Endothelial cell of umbilical vein (primary cell): ENCODE data around the gene ANKEF1. TPM values are rescaled to one million over a fixed set of nuclear protein-coding genes. Genes with fewer than 3 reads are reported as not detected.

Experiments used
- BruUV-seq: library from RNA; stranded (reverse); fragments of 400-500 nt; replicated peaks from 2 replicates; lab custom pipeline; 2021; lab: Mats Ljungman, UMichigan
- CTCF ChIA-PET: fragments of 300-600, 350-600 bp; sonication (Branson Sonifier 250); formaldehyde crosslinking; loops from one replicate; lab custom pipeline; 2021; ENCODE audit warnings: antibody characterized with exemption, inconsistent platforms; lab: Charles Lee
- POLR2A ChIA-PET: fragments of 300-600, 350-600 bp; sonication (Branson Sonifier 250); formaldehyde crosslinking; loops from one replicate; lab custom pipeline; 2021; ENCODE audit warnings: antibody characterized with exemption, inconsistent platforms; lab: Charles Lee
- DNase-seq: peaks from one replicate; pipeline ENCODE4 v3.0.0-alpha.2; 2011; ENCODE audit warnings: low read depth, low spot score
- FAIRE-seq: peaks from 2 replicates; lab custom pipeline; 2011; peaks lifted over from hg19 to GRCh38; lab: Jason Lieb, UNC
- H2AFZ ChIP-seq: 2 replicates; pipeline ENCODE4 v1.6.0; 2012; ENCODE audit warnings: low read depth, low read length, control low read depth, inconsistent platforms
- H3K27ac ChIP-seq: 2 replicates; pipeline ENCODE4 v1.5.1; 2011; ENCODE audit warnings: low read depth, mild to moderate bottlenecking, control low read depth, low read length, moderate library complexity; ENCODE audit not compliant: insufficient read depth
- H3K27me3 ChIP-seq, 2 experiments: 2 replicates each; pipeline versions ENCODE4 v1.6.0 to v1.6.1; 2011; ENCODE audit warnings: low read length in 2 of 2, mixed read lengths in 1 of 2; ENCODE audit not compliant: control insufficient read depth in 2 of 2, insufficient read depth in 2 of 2
- H3K36me3 ChIP-seq, 2 experiments: 2 replicates in 1 of 2; 3 replicates in 1 of 2; pipeline ENCODE4 v1.5.1; 2011; ENCODE audit warnings: low read length in 2 of 2, mild to moderate bottlenecking in 1 of 2, moderate library complexity in 1 of 2; ENCODE audit not compliant: control insufficient read depth in 2 of 2, insufficient read depth in 2 of 2; ENCODE audit errors: extremely low read depth in 1 of 2
- H3K4me1 ChIP-seq: 3 replicates; pipeline ENCODE4 v1.5.1; 2011; ENCODE audit warnings: mild to moderate bottlenecking, low read length; ENCODE audit not compliant: control insufficient read depth, insufficient read depth; ENCODE audit errors: extremely low read depth
- H3K4me2 ChIP-seq: 2 replicates; pipeline ENCODE4 v1.6.1; 2011; ENCODE audit warnings: low read length, control low read depth, mixed read lengths; ENCODE audit not compliant: insufficient read depth
- H3K4me3 ChIP-seq, 3 experiments: fragments of 200-600 bp in 1 of 3; sonication (generic), shearing (Covaris generic) in 1 of 3; replicated peaks in 1 of 3; 2 replicates each; pipeline ENCODE4 v1.5.1; 2011 to 2016; ENCODE audit warnings: control low read depth in 3 of 3, low read length in 3 of 3, mild to moderate bottlenecking in 2 of 3, inconsistent platforms in 1 of 3, low read depth in 1 of 3, moderate library complexity in 1 of 3; ENCODE audit not compliant: insufficient read depth in 1 of 3
- H3K79me2 ChIP-seq: 2 replicates; pipeline ENCODE4 v1.6.0; 2012; ENCODE audit warnings: low read length, inconsistent platforms; ENCODE audit not compliant: control insufficient read depth, insufficient read depth
- H3K9ac ChIP-seq: replicated peaks from 2 replicates; pipeline ENCODE3; 2011; ENCODE audit warnings: low read length, control low read depth; ENCODE audit not compliant: insufficient read depth; ENCODE audit errors: extremely low read depth
- H3K9me1 ChIP-seq: replicated peaks from 3 replicates; pipeline ENCODE4 v1.6.0; 2011; ENCODE audit warnings: mild to moderate bottlenecking, low read length; ENCODE audit not compliant: control insufficient read depth, insufficient read depth; ENCODE audit errors: extremely low read depth
- H3K9me3 ChIP-seq: replicated peaks from 2 replicates; pipeline ENCODE4 v1.5.1; 2012; ENCODE audit warnings: low read length, inconsistent platforms; ENCODE audit not compliant: control insufficient read depth, insufficient read depth
- H4K20me1 ChIP-seq: replicated peaks from 2 replicates; pipeline ENCODE3; 2011; ENCODE audit warnings: mild to moderate bottlenecking, low read length; ENCODE audit not compliant: control insufficient read depth, insufficient read depth; ENCODE audit errors: extremely low read depth
- CTCF ChIP-seq, 2 donors: IDR thresholded peaks; 1 replicate in 1 of 2; 2 replicates in 1 of 2; pipeline ENCODE4 v1.5.1; 2011; ENCODE audit warnings: low read length in 2 of 2, mild to moderate bottlenecking in 2 of 2, moderate library complexity in 2 of 2, control low read depth in 1 of 2, inconsistent platforms in 1 of 2, low read depth in 1 of 2; ENCODE audit not compliant: insufficient read depth in 1 of 2; ENCODE audit errors: extremely low read depth in 1 of 2
- EZH2 ChIP-seq: IDR thresholded peaks from 2 replicates; pipeline ENCODE4 v1.6.1; 2012; ENCODE audit warnings: borderline replicate concordance, low read depth, mild to moderate bottlenecking, moderate library complexity, low read length, inconsistent platforms; ENCODE audit not compliant: severe bottlenecking
- FOS ChIP-seq: IDR thresholded peaks from 2 replicates; pipeline ENCODE4 v1.6.1; 2011; ENCODE audit warnings: mild to moderate bottlenecking, low read length, moderate library complexity, borderline replicate concordance; ENCODE audit not compliant: insufficient read depth
- GATA2 ChIP-seq: IDR thresholded peaks from 2 replicates; pipeline ENCODE4 v1.7.0; 2011; ENCODE audit warnings: low read depth, mild to moderate bottlenecking, moderate library complexity, mixed read lengths, low read length; ENCODE audit not compliant: insufficient read length, insufficient read depth
- JUN ChIP-seq: IDR thresholded peaks from 2 replicates; pipeline ENCODE4 v1.6.1; 2011; ENCODE audit warnings: borderline replicate concordance, low read depth; ENCODE audit not compliant: insufficient read length, insufficient read depth
- MYC ChIP-seq: IDR thresholded peaks from one replicate; pipeline ENCODE4 v1.6.1; 2011; ENCODE audit warnings: mild to moderate bottlenecking, low read depth, low read length
- POLR2AphosphoS5 ChIP-seq: IDR thresholded peaks from 2 replicates; pipeline ENCODE4 v1.6.1; 2012; ENCODE audit warnings: low read depth, mild to moderate bottlenecking, control low read depth, low read length, moderate library complexity; ENCODE audit not compliant: insufficient read depth
- dilution Hi-C: fragments of 300-500 bp; cut with MboI; formaldehyde crosslinking; loops from one replicate; pipeline ENCODE4 v1.15.0; 2019; ENCODE audit warnings: low sequenced_read_pairs; ENCODE audit not compliant: extremely low pct_ligation_motif_present
- intact Hi-C: fragments of 100-400 bp; cut with micrococcal nuclease; formaldehyde crosslinking; loops from one replicate; pipeline ENCODE4 v1.10.0; 2022
- polyA plus RNA-seq, 4 experiments: library from polyadenylated mRNA; depleted of rRNA in 3 of 4; stranded (reverse) in 3 of 4; unstranded in 1 of 4; fragments of >200 nt; gene quantifications; 2 replicates each; pipeline versions ENCODE4 v1.2.1 to v1.2.3, GENCODE V29; 2011 to 2012; ENCODE audit warnings: missing spikeins in 1 of 4
- total RNA-seq: library from RNA; stranded (reverse); gene quantifications from 2 replicates; pipeline ENCODE4 v1.2.3, GENCODE V29; 2021
- TF ChIP-seq, protein P1 (sequence below): IDR thresholded peaks from 2 replicates; pipeline ENCODE4 v1.6.1; 2011; ENCODE audit not compliant: insufficient read depth, insufficient read length

The ANKEF1 gene
- total and polyA plus RNA-seq, 2 donors (not counting 3 experiments of a cell fraction or from before 2014, with no cell fraction given): 0.58 to 2.4 TPM

GRCh38 chr20:10014431-10014830 lies 20.4 kb upstream of the ANKEF1 start:
- intact Hi-C loops: no loop called here
- no peaks in the 10 kb centered on the region for H3K9me3 ChIP-seq
- CTCF ChIA-PET: no interaction called here

More at GRCh38 chr20:10014431-10014830, 20.4 kb upstream of the ANKEF1 start:
- H3K4me1 ChIP-seq: no peaks in the 10 kb centered on the region
- no peak overlapping the region for H3K4me2 ChIP-seq
- no peaks in the 10 kb centered on the region for H3K79me2 ChIP-seq
- no peak for TF ChIP-seq CTCF (IDR thresholded peaks at IDR 0.05; ENCODE audit: extremely low read depth in 1 of 2, insufficient read depth in 1 of 2, low read depth in 1 of 2, low read length in 2 of 2)
- TF ChIP-seq GATA2: no peak
- no peak for TF ChIP-seq FOS
- TF ChIP-seq JUN: no peak
- TF ChIP-seq EZH2: no peak
- TF ChIP-seq MYC: no peak
- TF ChIP-seq, protein P1, sequence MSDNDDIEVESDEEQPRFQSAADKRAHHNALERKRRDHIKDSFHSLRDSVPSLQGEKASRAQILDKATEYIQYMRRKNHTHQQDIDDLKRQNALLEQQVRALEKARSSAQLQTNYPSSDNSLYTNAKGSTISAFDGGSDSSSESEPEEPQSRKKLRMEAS: no peak
- no peak for TF ChIP-seq POLR2AphosphoS5
- POLR2A ChIA-PET: no interaction called here
- H3K9ac ChIP-seq: no peak overlapping the region
- FAIRE-seq: no peak
- no peak overlapping the region for H2AFZ ChIP-seq
- H3K9me1 ChIP-seq: no peaks in the 10 kb centered on the region
- no TSS peak for BruUV-seq
- no peak overlapping the region for H3K4me3 ChIP-seq
- dilution Hi-C loops: no loop called here
- no peaks in the 10 kb centered on the region for H4K20me1 ChIP-seq
- H3K27me3 ChIP-seq: no peaks in the 10 kb centered on the region
- DNase-seq: no peak
- no peaks in the 10 kb centered on the region for H3K36me3 ChIP-seq
- no peak overlapping the region for H3K27ac ChIP-seq
